ENCODE results near the gene UNC93B1. TPM values are rescaled to one million over a fixed set of nuclear protein-coding genes. Genes with fewer than 3 reads are reported as not detected.

UNC93B1 gene
- polyA plus RNA-seq, 1 donor (not counting 4 experiments of a cell fraction or from before 2014, with no cell fraction given): 15.4 TPM

- FAIRE-seq: no peak
- TF ChIP-seq EZH2 (IDR thresholded peaks at IDR 0.05; ENCODE audit: low read length) (no peak), CTCF (optimal IDR thresholded peaks at IDR 0.05 in 1 of 3, IDR thresholded peaks at IDR 0.05 in 1 of 3, conservative IDR thresholded peaks at IDR 0.05 in 1 of 3; ENCODE audit: extremely low read depth in 1 of 3, insufficient read depth in 2 of 3, low read length in 3 of 3) (no peak)
- no peak overlapping the region for H3K4me2 ChIP-seq (ENCODE audit: control insufficient read depth, extremely low read depth, insufficient read depth, low read depth, low read length)
- no peak overlapping the region for H3K9ac ChIP-seq (ENCODE audit: control insufficient read depth, extremely low read depth, insufficient read depth, low read length)
- H3K4me3 ChIP-seq (ENCODE audit: control insufficient read depth in 2 of 3, extremely low read depth in 1 of 3, insufficient read depth in 2 of 3, low read depth in 1 of 3, low read length in 3 of 3): no peak overlapping the region
- H3K27ac ChIP-seq (ENCODE audit: control insufficient read depth, insufficient read depth, low read length): no peak overlapping the region
- no peak overlapping the region for H2AFZ ChIP-seq (ENCODE audit: control insufficient read depth, low read length)
- dilution Hi-C loops (cut with MboI; ENCODE audit: extremely low pct_ligation_motif_present, low sequenced_read_pairs): no loop called here
- DNase-seq (ENCODE audit: low read depth, low spot score): no peak
- no peaks in the 10 kb centered on the region for H4K20me1 ChIP-seq (ENCODE audit: control insufficient read depth, extremely low read depth, insufficient read depth, low read length)
- H3K4me1 ChIP-seq (ENCODE audit: control insufficient read depth, extremely low read depth, insufficient read depth, low read length): no peaks in the 10 kb centered on the region
- H3K9me3 ChIP-seq (ENCODE audit: control insufficient read depth, low read depth, low read length): no peaks in the 10 kb centered on the region
- no peaks in the 10 kb centered on the region for H3K79me2 ChIP-seq (ENCODE audit: control insufficient read depth, insufficient read depth, low read length)
- no peaks in the 10 kb centered on the region for H3K27me3 ChIP-seq (ENCODE audit: control insufficient read depth, extremely low read depth, insufficient read depth, low read length)
- H3K9me1 ChIP-seq (ENCODE audit: control insufficient read depth, extremely low read depth, insufficient read depth, low read length): no peaks in the 10 kb centered on the region
- H3K36me3 ChIP-seq (ENCODE audit: control insufficient read depth in 2 of 2, extremely low read depth in 1 of 2, insufficient read depth in 2 of 2, low read length in 2 of 2): no peaks in the 10 kb centered on the region
These were observed 18.6 kb upstream of the UNC93B1 start for GRCh38 chr11:68022531-68022930.

GRCh38 chr11:68021167-68021787, 17.4 kb upstream of the UNC93B1 start:
- no peak for FAIRE-seq
- dilution Hi-C loops (cut with MboI; ENCODE audit: extremely low pct_ligation_motif_present, low sequenced_read_pairs): no loop called here

More at GRCh38 chr11:68021167-68021787, 17.4 kb upstream of the UNC93B1 start:
- Histone ChIP-seq H3K4me1 (ENCODE audit: control insufficient read depth, extremely low read depth, insufficient read depth, low read length) (peaks cover 2% of the 10 kb centered on the region), H3K9me1 (ENCODE audit: control insufficient read depth, extremely low read depth, insufficient read depth, low read length) (no peaks in the 10 kb centered on the region), H3K4me3 (ENCODE audit: control insufficient read depth in 2 of 3, extremely low read depth in 1 of 3, insufficient read depth in 2 of 3, low read depth in 1 of 3, low read length in 3 of 3) (no peak overlapping the region), H2AFZ (ENCODE audit: control insufficient read depth, low read length) (no peak overlapping the region), H3K4me2 (ENCODE audit: control insufficient read depth, extremely low read depth, insufficient read depth, low read depth, low read length) (no peak overlapping the region), H3K36me3 (ENCODE audit: control insufficient read depth in 2 of 2, extremely low read depth in 1 of 2, insufficient read depth in 2 of 2, low read length in 2 of 2) (no peaks in the 10 kb centered on the region), H3K9me3 (ENCODE audit: control insufficient read depth, low read depth, low read length) (no peaks in the 10 kb centered on the region), H3K9ac (ENCODE audit: control insufficient read depth, extremely low read depth, insufficient read depth, low read length) (no peak overlapping the region), H3K79me2 (ENCODE audit: control insufficient read depth, insufficient read depth, low read length) (no peaks in the 10 kb centered on the region), H3K27me3 (ENCODE audit: control insufficient read depth, extremely low read depth, insufficient read depth, low read length) (no peaks in the 10 kb centered on the region), H4K20me1 (ENCODE audit: control insufficient read depth, extremely low read depth, insufficient read depth, low read length) (no peaks in the 10 kb centered on the region), H3K27ac (ENCODE audit: control insufficient read depth, insufficient read depth, low read length) (no peak overlapping the region)
- DNase-seq (ENCODE audit: low read depth, low spot score): no peak
- TF ChIP-seq EZH2 (IDR thresholded peaks at IDR 0.05; ENCODE audit: low read length): no peak
- TF ChIP-seq CTCF (optimal IDR thresholded peaks at IDR 0.05 in 1 of 3, IDR thresholded peaks at IDR 0.05 in 1 of 3, conservative IDR thresholded peaks at IDR 0.05 in 1 of 3; ENCODE audit: extremely low read depth in 1 of 3, insufficient read depth in 2 of 3, low read length in 3 of 3): peak; percentile 24 to 43 (median 28)

All from keratinocyte (primary cell).